Measurements from ENCODE around the gene C21orf91. TPM values are rescaled to one million over a fixed set of nuclear protein-coding genes. Genes with fewer than 3 reads are reported as not detected.

Gene C21orf91
- total RNA-seq, 4 donors from 2014 or later: 4.0 to 8.5 (median 5.6) TPM

DNA sequence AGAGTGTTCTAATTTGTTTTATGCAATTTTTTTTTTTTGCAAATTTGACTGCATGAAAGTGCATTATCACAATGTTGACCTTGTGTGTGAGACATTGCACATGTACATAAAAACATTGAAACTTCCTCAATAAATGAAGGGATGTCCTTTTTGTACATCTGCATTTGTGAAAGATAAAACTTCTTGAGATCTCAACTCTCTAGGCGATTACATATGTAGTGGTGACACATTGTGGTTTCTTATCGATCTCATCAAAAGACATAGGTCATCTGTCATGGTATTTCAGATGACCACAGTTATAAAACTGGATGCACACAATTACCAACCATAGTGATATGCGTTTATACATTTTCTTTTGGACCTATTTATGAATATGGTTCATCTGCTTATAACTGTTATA, 35.6 kb upstream of the C21orf91 start:
- TF ChIP-seq, protein P1, sequence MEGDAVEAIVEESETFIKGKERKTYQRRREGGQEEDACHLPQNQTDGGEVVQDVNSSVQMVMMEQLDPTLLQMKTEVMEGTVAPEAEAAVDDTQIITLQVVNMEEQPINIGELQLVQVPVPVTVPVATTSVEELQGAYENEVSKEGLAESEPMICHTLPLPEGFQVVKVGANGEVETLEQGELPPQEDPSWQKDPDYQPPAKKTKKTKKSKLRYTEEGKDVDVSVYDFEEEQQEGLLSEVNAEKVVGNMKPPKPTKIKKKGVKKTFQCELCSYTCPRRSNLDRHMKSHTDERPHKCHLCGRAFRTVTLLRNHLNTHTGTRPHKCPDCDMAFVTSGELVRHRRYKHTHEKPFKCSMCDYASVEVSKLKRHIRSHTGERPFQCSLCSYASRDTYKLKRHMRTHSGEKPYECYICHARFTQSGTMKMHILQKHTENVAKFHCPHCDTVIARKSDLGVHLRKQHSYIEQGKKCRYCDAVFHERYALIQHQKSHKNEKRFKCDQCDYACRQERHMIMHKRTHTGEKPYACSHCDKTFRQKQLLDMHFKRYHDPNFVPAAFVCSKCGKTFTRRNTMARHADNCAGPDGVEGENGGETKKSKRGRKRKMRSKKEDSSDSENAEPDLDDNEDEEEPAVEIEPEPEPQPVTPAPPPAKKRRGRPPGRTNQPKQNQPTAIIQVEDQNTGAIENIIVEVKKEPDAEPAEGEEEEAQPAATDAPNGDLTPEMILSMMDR (IDR thresholded peaks at IDR 0.05 in 4 of 5, conservative IDR thresholded peaks at IDR 0.05 in 1 of 5): no peak
- TF ChIP-seq POLR2A (IDR thresholded peaks at IDR 0.05): no peak
- H3K36me3 ChIP-seq: no peaks in the 10 kb centered on the region
- ATAC-seq (no peak), DNase-seq (no peak)
- H3K9me3 ChIP-seq: no peaks in the 10 kb centered on the region
- H3K27me3 ChIP-seq: no peaks in the 10 kb centered on the region
- no peaks in the 10 kb centered on the region for H3K4me1 ChIP-seq
- intact Hi-C loops (cut with DNase I; ENCODE audit: low total_unique reads): no loop called here
- in situ Hi-C loops (cut with MboI; ENCODE audit: low sequenced_read_pairs in 4 of 4): no loop called here
- H3K27ac ChIP-seq: no peak overlapping the region
- no peak overlapping the region for H3K4me3 ChIP-seq

DNA sequence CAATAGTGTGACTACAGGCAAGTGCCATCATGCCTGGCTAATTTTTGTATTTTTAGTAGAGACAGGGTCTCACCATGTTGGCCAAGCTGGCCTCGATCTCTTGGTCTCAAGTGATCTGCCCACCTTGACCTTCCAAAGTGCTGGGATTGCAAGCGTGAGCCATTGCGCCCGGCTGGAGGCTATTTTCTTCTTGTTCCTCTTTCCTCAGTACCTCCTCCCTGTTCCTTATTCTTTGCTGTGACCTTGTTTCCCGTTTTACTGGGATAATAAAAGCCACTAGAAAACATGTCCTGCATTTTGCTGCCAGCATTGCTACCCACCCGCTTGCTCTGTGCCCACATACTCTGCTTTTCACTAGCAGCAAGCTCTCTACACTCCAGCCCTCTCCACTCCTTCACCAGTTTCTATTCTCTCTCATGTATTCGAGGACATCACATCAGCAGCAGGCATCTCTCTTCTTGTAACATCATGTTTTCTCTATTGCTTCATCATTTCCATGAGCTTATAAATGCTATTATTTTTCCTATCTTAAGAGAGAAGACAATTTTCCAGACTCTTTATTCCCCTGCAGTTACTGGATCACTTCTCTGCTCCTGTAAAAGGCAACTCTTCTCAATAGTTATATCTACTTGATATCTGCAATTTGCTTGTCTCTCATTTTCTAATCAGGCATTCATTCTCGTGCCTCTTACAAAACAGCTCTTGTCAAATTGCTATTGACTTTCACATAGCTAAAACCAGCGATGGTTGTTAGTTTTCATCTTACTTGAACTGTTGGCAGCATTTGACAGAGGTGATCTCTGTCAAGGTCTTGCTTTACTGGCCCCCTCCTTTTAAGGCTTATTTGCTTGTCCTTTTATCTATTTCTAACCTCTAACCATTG, 34.5 kb upstream of the C21orf91 start:
- Histone ChIP-seq H3K27me3 (no peaks in the 10 kb centered on the region), H3K4me1 (no peaks in the 10 kb centered on the region), H3K27ac (no peak overlapping the region), H3K36me3 (no peaks in the 10 kb centered on the region), H3K9me3 (no peaks in the 10 kb centered on the region), H3K4me3 (no peak overlapping the region)
- in situ Hi-C loops (cut with MboI; ENCODE audit: low sequenced_read_pairs in 4 of 4) (no loop called here), intact Hi-C loops (cut with DNase I; ENCODE audit: low total_unique reads) (no loop called here)
- no peak for ATAC-seq
- no peak for DNase-seq
- TF ChIP-seq POLR2A (IDR thresholded peaks at IDR 0.05): no peak
- TF ChIP-seq, protein P1 (IDR thresholded peaks at IDR 0.05 in 4 of 5, conservative IDR thresholded peaks at IDR 0.05 in 1 of 5): no peak

DNA sequence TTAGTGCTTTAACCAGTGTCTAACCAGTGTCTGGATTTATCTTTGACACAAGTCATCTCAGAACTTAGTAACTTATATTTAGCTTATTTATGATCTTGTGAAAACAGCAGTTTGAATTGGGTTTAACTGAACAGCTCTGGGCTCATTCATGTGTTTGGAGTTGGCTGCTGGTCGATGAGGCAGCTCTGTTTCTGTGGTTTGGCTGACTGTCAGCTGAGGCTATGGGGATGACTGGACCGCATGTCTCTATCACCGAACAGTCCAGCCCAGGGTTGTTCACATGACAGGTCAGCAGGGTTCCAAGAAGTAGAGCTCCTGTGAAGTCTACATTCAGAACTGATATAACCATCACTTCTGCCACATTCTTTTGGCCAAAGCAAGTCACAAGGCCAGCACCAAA, 29.1 kb upstream of the C21orf91 start:
- TF ChIP-seq POLR2A (IDR thresholded peaks at IDR 0.05): no peak
- TF ChIP-seq, protein P1 (IDR thresholded peaks at IDR 0.05 in 4 of 5, conservative IDR thresholded peaks at IDR 0.05 in 1 of 5): no peak
- Histone ChIP-seq H3K4me3 (no peak overlapping the region), H3K27ac (no peak overlapping the region), H3K36me3 (no peaks in the 10 kb centered on the region), H3K27me3 (no peaks in the 10 kb centered on the region), H3K4me1 (no peaks in the 10 kb centered on the region), H3K9me3 (no peaks in the 10 kb centered on the region)
- intact Hi-C loops (cut with DNase I; ENCODE audit: low total_unique reads): no loop called here
- ATAC-seq (no peak), DNase-seq (peak in 1 of 2 donors; percentile 21)
- in situ Hi-C loops (cut with MboI; ENCODE audit: low sequenced_read_pairs in 4 of 4): no loop called here

DNA sequence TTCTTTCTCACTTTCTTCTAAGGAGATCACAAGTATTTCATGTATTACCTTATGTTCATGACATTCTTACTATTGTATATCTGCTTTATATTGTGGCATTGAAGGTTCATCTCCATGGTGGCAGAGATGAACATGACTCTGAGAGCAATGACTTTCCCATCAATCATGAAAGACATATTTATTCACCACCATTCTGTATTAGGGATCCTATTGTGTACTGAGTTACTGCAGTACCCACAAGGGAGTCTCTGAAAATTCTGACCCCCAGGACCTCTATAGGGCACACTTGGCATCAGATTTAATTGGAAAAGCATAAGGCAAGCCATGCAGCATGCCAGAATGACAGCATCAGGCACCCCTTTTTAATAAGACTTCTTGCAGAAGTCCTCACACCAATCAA, 21.9 kb upstream of the C21orf91 start:
- Histone ChIP-seq H3K27me3 (no peaks in the 10 kb centered on the region), H3K36me3 (no peaks in the 10 kb centered on the region), H3K4me1 (no peaks in the 10 kb centered on the region), H3K27ac (no peak overlapping the region), H3K4me3 (no peak overlapping the region), H3K9me3 (no peaks in the 10 kb centered on the region)
- in situ Hi-C loops (cut with MboI; ENCODE audit: low sequenced_read_pairs in 4 of 4) (no loop called here), intact Hi-C loops (cut with DNase I; ENCODE audit: low total_unique reads) (no loop called here)
- ATAC-seq (no peak), DNase-seq (no peak)
- TF ChIP-seq POLR2A (IDR thresholded peaks at IDR 0.05): no peak
- TF ChIP-seq, protein P1 (IDR thresholded peaks at IDR 0.05 in 4 of 5, conservative IDR thresholded peaks at IDR 0.05 in 1 of 5): no peak
